ENCODE data around the gene TMEM256.

The TMEM256 gene

DNA sequence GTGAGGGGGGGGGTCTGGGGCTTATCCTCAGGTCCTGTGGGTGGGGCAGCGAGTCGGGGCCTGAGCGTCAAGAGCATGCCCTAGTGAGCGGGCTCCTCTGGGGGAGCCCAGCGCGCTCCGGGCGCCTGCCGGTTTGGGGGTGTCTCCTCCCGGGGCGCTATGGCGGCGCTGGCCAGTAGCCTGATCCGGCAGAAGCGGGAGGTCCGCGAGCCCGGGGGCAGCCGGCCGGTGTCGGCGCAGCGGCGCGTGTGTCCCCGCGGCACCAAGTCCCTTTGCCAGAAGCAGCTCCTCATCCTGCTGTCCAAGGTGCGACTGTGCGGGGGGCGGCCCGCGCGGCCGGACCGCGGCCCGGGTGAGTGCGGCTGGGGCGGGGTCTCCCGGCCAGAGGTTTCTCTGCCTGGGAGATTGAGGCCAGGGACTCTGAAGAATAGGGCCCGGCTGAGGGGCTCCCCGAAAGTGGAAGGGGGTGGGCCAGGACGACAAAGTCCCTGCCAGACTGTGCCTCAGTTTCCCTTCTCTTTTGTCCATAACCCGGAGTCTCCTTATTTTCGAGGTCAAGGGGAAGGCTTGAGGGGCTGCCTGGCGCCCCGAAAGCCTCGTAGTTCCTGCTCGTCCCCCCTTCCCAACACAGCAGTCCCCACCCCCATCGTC is 35.7 kb upstream of the TMEM256 start, which contains the start of gene FGF11:
Gene FGF11, plus strand, starts transcription at position 51 of the 651 bp plus-strand sequence. Its CDS starts 109 bp downstream, at position 160.
- Histone ChIP-seq H3K4me3 (ENCODE audit: low read depth in 1 of 2, low read length in 2 of 2) (peak within 1 kb of the TSS; percentile 52 to 55), H3K27ac (ENCODE audit: low read depth, low read length) (no peak within 1 kb of the TSS), H3K9ac (ENCODE audit: low read depth in 1 of 2, low read length in 2 of 2) (no peak within 1 kb of the TSS), H3K9me3 (ENCODE audit: control insufficient read depth in 1 of 2, low read length in 2 of 2) (no peaks in the 10 kb centered on the region), H3K4me1 (ENCODE audit: control insufficient read depth in 1 of 2, insufficient read depth in 2 of 2, low read length in 2 of 2) (peaks cover 36 to 38% of the 10 kb centered on the region in 2 donors), H3K27me3 (ENCODE audit: control insufficient read depth in 1 of 2, insufficient read depth in 2 of 2, low read length in 2 of 2) (peaks cover 28 to 41% of the 10 kb centered on the region in 2 donors), H3K36me3 (ENCODE audit: control insufficient read depth in 1 of 2, insufficient read depth in 2 of 2, low read length in 2 of 2) (no peaks in the 10 kb centered on the region)

DNA sequence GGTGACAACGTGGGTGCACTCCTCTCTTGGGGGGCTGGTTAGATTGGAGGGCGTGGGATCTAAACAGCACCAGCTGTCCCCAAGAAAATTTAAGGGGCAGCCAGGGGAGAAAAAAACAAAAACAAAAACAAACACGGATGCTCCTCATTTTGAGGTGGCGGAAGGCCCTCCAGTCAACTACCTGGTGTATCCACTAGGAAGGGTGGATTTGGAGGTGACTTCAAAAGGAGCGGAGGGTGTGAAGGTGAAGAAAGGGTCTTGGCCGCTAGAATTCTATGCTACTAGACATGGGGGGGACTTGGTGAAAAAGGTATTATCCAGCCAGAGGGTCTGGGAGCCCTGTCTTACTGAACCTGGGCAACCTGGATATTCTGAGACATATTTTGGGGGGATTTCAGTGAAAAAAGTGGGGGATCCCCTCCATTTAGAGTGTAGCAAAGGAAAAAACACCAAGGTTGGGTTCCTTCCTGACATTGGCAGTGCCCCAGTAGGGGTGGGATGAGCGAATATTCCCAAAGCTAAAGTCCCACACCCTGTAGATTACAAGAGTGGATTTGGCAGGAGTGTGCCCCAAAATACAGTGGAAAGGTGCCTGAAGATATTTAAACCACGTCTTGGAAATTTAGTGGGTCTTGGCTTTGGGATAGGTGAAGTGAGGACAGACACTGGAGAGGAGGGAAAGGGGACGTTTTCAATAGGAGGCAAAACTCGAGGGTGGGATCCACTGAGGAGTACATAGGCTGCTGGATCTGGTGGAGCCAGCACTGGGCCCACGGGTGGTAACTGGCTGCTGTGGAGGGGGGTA is 35.0 kb upstream of the TMEM256 start:
- H3K9ac ChIP-seq (ENCODE audit: low read depth in 1 of 2, low read length in 2 of 2): no peak overlapping the region
- no peaks in the 10 kb centered on the region for H3K36me3 ChIP-seq (ENCODE audit: control insufficient read depth in 1 of 2, insufficient read depth in 2 of 2, low read length in 2 of 2)
- peak overlapping the region; percentile 52 to 55 for H3K4me3 ChIP-seq (ENCODE audit: low read depth in 1 of 2, low read length in 2 of 2)
- peaks cover 28 to 34% of the 10 kb centered on the region in 2 donors for H3K27me3 ChIP-seq (ENCODE audit: control insufficient read depth in 1 of 2, insufficient read depth in 2 of 2, low read length in 2 of 2)
- H3K4me1 ChIP-seq (ENCODE audit: control insufficient read depth in 1 of 2, insufficient read depth in 2 of 2, low read length in 2 of 2): peaks cover 36 to 38% of the 10 kb centered on the region in 2 donors
- no peak overlapping the region for H3K27ac ChIP-seq (ENCODE audit: low read depth, low read length)
- no peaks in the 10 kb centered on the region for H3K9me3 ChIP-seq (ENCODE audit: control insufficient read depth in 1 of 2, low read length in 2 of 2)

DNA sequence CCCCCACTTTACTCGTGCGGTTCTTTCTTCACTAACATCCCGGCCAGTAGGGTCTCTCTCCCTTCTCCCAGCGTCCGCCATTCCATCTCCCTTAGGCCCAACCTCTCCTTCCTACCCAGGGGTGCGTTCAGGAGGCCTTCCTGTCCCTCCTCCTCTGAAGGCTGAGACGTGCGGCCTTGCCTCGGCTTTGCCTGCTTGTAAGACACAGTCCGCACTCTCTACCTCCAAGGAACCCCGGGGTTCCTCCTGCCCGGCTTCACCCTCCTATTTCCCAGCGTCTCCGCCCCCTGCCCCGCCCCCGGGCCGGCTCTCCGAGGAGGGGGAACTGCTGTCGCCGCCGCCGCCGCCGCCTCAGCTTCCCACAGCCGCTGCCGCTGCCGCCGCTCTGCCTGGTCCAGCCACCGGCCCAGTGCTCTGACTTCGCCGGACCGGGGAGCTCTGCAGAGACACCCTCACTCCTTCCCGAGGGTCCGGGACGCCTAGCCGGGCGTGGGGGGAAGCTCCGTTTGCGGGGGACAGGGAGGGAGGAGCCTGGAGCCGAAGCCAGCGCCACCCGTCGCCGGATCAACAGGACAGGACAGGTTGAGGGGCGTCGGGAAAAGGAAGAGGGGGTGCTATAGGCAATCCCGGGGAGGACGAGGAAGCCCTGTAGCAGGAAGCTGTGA is 34.2 kb upstream of the TMEM256 start:
- peaks cover 28 to 33% of the 10 kb centered on the region in 2 donors for H3K27me3 ChIP-seq (ENCODE audit: control insufficient read depth in 1 of 2, insufficient read depth in 2 of 2, low read length in 2 of 2)
- no peak overlapping the region for H3K27ac ChIP-seq (ENCODE audit: low read depth, low read length)
- H3K36me3 ChIP-seq (ENCODE audit: control insufficient read depth in 1 of 2, insufficient read depth in 2 of 2, low read length in 2 of 2): no peaks in the 10 kb centered on the region
- peaks cover 36 to 38% of the 10 kb centered on the region in 2 donors for H3K4me1 ChIP-seq (ENCODE audit: control insufficient read depth in 1 of 2, insufficient read depth in 2 of 2, low read length in 2 of 2)
- H3K9ac ChIP-seq (ENCODE audit: low read depth in 1 of 2, low read length in 2 of 2): no peak overlapping the region
- no peaks in the 10 kb centered on the region for H3K9me3 ChIP-seq (ENCODE audit: control insufficient read depth in 1 of 2, low read length in 2 of 2)
- peak overlapping the region; percentile 52 to 57 for H3K4me3 ChIP-seq (ENCODE audit: low read depth in 1 of 2, low read length in 2 of 2)

DNA sequence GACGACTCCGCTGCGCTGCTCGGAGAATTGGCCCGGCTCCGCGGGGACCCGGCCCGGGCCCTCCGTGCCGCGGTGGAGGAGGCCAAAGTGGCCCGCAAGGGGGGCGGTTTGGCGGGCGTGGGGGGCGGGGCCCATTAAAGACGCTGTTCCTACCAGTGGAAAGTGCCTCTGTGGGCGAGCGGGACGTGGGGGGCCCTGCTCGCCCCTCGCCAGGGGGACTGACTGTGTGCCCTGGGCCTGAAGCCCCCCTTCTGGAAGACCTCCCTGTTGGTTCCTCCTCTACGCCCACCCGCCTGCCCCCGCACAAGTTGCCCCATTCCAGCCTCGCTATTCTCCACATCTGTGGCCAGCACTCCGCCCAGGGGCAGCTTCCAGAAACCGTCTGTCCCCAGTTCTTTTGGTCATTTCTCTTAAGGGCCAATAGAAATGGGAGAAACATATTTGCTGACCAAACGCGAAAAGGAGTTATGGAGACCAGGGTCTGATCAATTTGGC is 33.5 kb upstream of the TMEM256 start:
- H3K9ac ChIP-seq (ENCODE audit: low read depth in 1 of 2, low read length in 2 of 2): peak overlapping the region in 1 of 2 donors; percentile 76

DNA sequence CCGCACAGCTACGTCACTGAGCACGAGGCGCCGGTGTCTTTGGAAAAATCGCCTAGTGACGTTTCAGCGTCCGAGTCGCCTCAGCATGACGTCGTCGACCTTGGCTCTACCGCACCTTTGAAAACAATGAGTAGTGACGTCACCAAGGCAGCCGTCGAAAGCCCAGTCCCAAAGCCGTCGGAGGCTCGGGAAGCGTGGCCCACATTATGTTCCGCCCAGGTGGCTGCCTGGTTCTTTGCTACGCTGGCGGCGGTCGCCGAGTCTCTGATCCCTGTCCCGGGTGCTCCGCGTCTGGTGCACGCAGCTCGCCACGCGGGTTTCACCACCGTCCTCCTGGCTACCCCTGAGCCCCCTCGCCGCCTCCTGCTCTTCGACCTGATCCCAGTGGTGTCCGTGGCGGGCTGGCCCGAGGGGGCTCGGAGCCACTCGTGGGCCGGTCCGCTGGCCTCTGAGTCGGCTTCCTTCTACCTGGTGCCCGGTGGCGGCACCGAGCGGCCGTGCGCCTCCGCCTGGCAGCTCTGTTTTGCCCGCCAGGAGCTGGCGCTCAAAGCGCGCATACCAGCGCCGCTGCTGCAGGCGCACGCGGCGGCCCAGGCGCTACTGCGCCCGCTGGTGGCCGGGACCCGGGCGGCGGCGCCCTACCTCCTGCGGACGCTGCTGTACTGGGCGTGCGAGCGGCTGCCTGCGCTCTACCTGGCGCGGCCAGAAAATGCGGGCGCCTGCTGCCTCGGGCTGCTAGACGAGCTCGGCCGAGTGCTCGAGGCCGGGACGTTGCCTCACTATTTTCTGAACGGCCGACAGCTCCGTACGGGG is 32.9 kb upstream of the TMEM256 start:
- Histone ChIP-seq H3K4me1 (ENCODE audit: control insufficient read depth in 1 of 2, insufficient read depth in 2 of 2, low read length in 2 of 2) (peaks cover 36 to 38% of the 10 kb centered on the region in 2 donors), H3K27ac (ENCODE audit: low read depth, low read length) (peak overlapping the region; percentile 89), H3K9me3 (ENCODE audit: control insufficient read depth in 1 of 2, low read length in 2 of 2) (no peaks in the 10 kb centered on the region), H3K27me3 (ENCODE audit: control insufficient read depth in 1 of 2, insufficient read depth in 2 of 2, low read length in 2 of 2) (peaks cover 27 to 33% of the 10 kb centered on the region in 2 donors), H3K36me3 (ENCODE audit: control insufficient read depth in 1 of 2, insufficient read depth in 2 of 2, low read length in 2 of 2) (no peaks in the 10 kb centered on the region), H3K4me3 (ENCODE audit: low read depth in 1 of 2, low read length in 2 of 2) (peak overlapping the region; percentile 69 to 85), H3K9ac (ENCODE audit: low read depth in 1 of 2, low read length in 2 of 2) (peak overlapping the region; percentile 63 to 76)

More for the DNA sequence above, 33.5 kb upstream of the TMEM256 start:
- Histone ChIP-seq H3K27me3 (ENCODE audit: control insufficient read depth in 1 of 2, insufficient read depth in 2 of 2, low read length in 2 of 2) (peaks cover 28 to 33% of the 10 kb centered on the region in 2 donors), H3K27ac (ENCODE audit: low read depth, low read length) (no peak overlapping the region), H3K36me3 (ENCODE audit: control insufficient read depth in 1 of 2, insufficient read depth in 2 of 2, low read length in 2 of 2) (no peaks in the 10 kb centered on the region), H3K4me3 (ENCODE audit: low read depth in 1 of 2, low read length in 2 of 2) (peak overlapping the region; percentile 57 to 69), H3K9me3 (ENCODE audit: control insufficient read depth in 1 of 2, low read length in 2 of 2) (no peaks in the 10 kb centered on the region), H3K4me1 (ENCODE audit: control insufficient read depth in 1 of 2, insufficient read depth in 2 of 2, low read length in 2 of 2) (peaks cover 36 to 38% of the 10 kb centered on the region in 2 donors)

DNA sequence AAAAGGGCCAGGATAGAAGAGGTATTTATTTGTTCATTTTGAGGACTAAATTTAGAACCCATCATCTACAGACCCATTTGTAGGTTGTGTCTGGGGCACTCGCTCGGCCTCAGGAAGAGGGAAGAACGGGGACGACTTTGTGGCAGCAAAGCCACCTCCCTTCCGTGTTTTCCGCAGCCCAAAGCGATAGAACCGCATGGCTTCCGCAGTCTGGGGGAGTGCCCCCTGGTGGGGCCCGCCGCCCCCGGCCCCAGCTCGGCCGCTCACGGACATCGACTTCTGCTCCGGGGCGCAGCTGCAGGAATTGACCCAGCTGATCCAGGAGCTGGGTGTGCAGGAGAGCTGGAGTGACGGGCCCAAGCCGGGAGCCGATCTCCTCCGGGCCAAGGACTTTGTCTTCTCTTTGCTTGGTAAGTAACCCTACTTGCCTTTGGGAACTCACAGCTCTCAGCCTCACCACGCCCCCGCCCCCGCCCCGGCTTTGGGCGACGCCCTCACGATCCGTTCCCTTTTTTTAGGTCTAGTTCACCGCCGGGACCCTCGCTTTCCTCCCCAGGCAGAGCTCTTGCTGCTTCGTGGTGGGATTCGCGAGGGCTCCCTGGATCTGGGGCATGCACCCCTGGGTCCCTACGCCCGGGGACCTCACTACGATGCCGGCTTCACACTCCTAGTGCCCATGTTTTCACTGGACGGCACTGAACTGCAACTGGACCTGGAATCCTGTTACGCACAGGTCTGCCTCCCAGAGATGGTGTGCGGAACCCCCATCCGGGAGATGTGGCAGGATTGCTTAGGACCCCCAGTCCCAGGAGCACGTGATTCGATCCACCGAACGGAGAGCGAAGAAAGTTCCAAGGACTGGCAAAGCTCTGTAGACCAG is 32.0 kb upstream of the TMEM256 start:
- Histone ChIP-seq H3K4me3 (ENCODE audit: low read depth in 1 of 2, low read length in 2 of 2) (peak overlapping the region; percentile 69 to 85), H3K36me3 (ENCODE audit: control insufficient read depth in 1 of 2, insufficient read depth in 2 of 2, low read length in 2 of 2) (no peaks in the 10 kb centered on the region), H3K27me3 (ENCODE audit: control insufficient read depth in 1 of 2, insufficient read depth in 2 of 2, low read length in 2 of 2) (peaks cover 18 to 25% of the 10 kb centered on the region in 2 donors), H3K9me3 (ENCODE audit: control insufficient read depth in 1 of 2, low read length in 2 of 2) (no peaks in the 10 kb centered on the region), H3K9ac (ENCODE audit: low read depth in 1 of 2, low read length in 2 of 2) (peak overlapping the region; percentile 63 to 76), H3K27ac (ENCODE audit: low read depth, low read length) (peak overlapping the region; percentile 89), H3K4me1 (ENCODE audit: control insufficient read depth in 1 of 2, insufficient read depth in 2 of 2, low read length in 2 of 2) (peaks cover 36 to 38% of the 10 kb centered on the region in 2 donors)

DNA sequence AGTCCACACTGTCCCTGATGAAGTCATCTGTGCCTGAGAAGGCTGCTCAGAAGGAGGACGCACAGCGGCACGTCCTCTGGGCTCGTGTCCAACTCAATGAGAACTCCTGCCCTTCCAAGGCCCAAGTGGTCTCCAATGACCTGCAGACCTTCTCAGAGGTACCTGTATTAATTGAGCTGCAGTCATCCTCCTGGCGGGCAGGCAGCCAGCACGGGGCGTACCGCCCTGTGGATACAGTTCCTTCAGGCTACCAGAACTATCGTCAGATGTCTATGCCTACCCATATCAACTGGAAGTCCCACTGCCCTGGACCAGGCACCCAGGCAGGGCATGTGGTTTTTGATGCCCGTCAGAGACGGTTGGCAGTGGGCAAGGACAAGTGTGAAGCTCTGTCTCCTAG is 28.4 kb upstream of the TMEM256 start:
- Histone ChIP-seq H3K27me3 (ENCODE audit: control insufficient read depth in 1 of 2, insufficient read depth in 2 of 2, low read length in 2 of 2) (no peaks in the 10 kb centered on the region), H3K36me3 (ENCODE audit: control insufficient read depth in 1 of 2, insufficient read depth in 2 of 2, low read length in 2 of 2) (no peaks in the 10 kb centered on the region), H3K4me3 (ENCODE audit: low read depth in 1 of 2, low read length in 2 of 2) (no peak overlapping the region), H3K9me3 (ENCODE audit: control insufficient read depth in 1 of 2, low read length in 2 of 2) (no peaks in the 10 kb centered on the region), H3K9ac (ENCODE audit: low read depth in 1 of 2, low read length in 2 of 2) (no peak overlapping the region), H3K27ac (ENCODE audit: low read depth, low read length) (no peak overlapping the region), H3K4me1 (ENCODE audit: control insufficient read depth in 1 of 2, insufficient read depth in 2 of 2, low read length in 2 of 2) (peaks cover 9 to 15% of the 10 kb centered on the region in 2 donors)

DNA sequence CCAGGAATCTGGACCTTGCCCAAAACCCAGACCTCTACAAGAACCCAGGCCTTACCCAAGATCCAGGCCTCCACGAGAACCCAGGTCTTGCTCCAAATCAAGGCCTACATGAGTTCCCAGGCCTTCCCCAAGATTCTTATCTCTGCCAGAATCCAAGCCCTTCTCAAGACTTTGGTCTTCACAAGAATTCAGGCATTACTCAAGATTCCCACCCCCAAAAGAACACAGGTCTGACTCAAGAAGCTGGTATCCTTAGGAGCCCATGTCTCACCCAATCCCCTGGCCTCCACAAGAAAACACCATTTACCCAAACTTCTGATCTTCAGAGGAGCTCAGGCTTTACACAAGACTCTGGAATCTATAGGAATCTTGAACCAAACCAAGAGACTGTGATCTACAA is 27.3 kb upstream of the TMEM256 start:
- no peak overlapping the region for H3K9ac ChIP-seq (ENCODE audit: low read depth in 1 of 2, low read length in 2 of 2)
- H3K36me3 ChIP-seq (ENCODE audit: control insufficient read depth in 1 of 2, insufficient read depth in 2 of 2, low read length in 2 of 2): no peaks in the 10 kb centered on the region
- no peaks in the 10 kb centered on the region for H3K27me3 ChIP-seq (ENCODE audit: control insufficient read depth in 1 of 2, insufficient read depth in 2 of 2, low read length in 2 of 2)
- no peaks in the 10 kb centered on the region for H3K9me3 ChIP-seq (ENCODE audit: control insufficient read depth in 1 of 2, low read length in 2 of 2)
- H3K4me3 ChIP-seq (ENCODE audit: low read depth in 1 of 2, low read length in 2 of 2): no peak overlapping the region
- peaks cover 2 to 9% of the 10 kb centered on the region in 2 donors for H3K4me1 ChIP-seq (ENCODE audit: control insufficient read depth in 1 of 2, insufficient read depth in 2 of 2, low read length in 2 of 2)
- no peak overlapping the region for H3K27ac ChIP-seq (ENCODE audit: low read depth, low read length)

DNA sequence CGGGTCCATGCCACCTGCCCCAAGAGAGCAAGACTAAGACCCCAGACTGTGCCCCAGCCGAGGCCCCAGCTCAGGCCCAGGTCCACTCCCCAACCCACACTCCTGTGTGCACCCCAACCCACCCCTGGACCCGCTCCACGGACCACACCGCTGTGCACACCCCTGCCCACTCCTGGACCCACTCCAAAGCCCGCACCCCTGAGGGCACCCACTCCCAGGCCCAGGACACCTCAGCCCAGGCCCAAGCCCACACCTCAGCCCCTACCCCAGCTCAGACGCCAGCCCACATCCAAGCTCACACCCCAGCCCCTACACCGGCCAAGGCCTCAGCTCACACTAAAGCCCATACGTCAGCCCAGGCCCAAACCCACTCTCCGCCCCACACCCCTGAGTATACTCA is 25.8 kb upstream of the TMEM256 start:
- no peaks in the 10 kb centered on the region for H3K9me3 ChIP-seq (ENCODE audit: control insufficient read depth in 1 of 2, low read length in 2 of 2)
- H3K4me3 ChIP-seq (ENCODE audit: low read depth in 1 of 2, low read length in 2 of 2): no peak overlapping the region
- no peak overlapping the region for H3K9ac ChIP-seq (ENCODE audit: low read depth in 1 of 2, low read length in 2 of 2)
- no peak overlapping the region for H3K27ac ChIP-seq (ENCODE audit: low read depth, low read length)
- no peaks in the 10 kb centered on the region for H3K4me1 ChIP-seq (ENCODE audit: control insufficient read depth in 1 of 2, insufficient read depth in 2 of 2, low read length in 2 of 2)
- no peaks in the 10 kb centered on the region for H3K36me3 ChIP-seq (ENCODE audit: control insufficient read depth in 1 of 2, insufficient read depth in 2 of 2, low read length in 2 of 2)
- H3K27me3 ChIP-seq (ENCODE audit: control insufficient read depth in 1 of 2, insufficient read depth in 2 of 2, low read length in 2 of 2): no peaks in the 10 kb centered on the region

Measured in duodenal mucosa (tissue), 2 donors.